NCI-H524 treated with DMSO at 0.1 percent for 48 hours (cell line): ENCODE measurements around the gene SPAG7.
A peak's percentile ranks its signal among the peaks of the same experiment; 100 is the strongest.

Source experiments
- DNase-seq: peaks from one replicate; lab custom pipeline; 2025; lab: John Stamatoyannopoulos, UW

Gene SPAG7

GRCh38 chr17:4950075-4950745 lies 17.4 kb downstream of the SPAG7 start:
- DNase-seq, result no peak

GRCh38 chr17:4949321-4950074 lies 18.1 kb downstream of the SPAG7 start:
- no peak for DNase-seq

- DNase-seq, result no peak
Observed at GRCh38 chr17:4948931-4949320, 18.7 kb downstream of the SPAG7 start.

GRCh38 chr17:4948166-4948930 lies 19.3 kb downstream of the SPAG7 start, which contains the start of gene PFN1:
Gene PFN1 (minus strand): TSS chr17:4948530. CDS start chr17:4948394, 136 bp downstream.
- DNase-seq, result no peak

DNA sequence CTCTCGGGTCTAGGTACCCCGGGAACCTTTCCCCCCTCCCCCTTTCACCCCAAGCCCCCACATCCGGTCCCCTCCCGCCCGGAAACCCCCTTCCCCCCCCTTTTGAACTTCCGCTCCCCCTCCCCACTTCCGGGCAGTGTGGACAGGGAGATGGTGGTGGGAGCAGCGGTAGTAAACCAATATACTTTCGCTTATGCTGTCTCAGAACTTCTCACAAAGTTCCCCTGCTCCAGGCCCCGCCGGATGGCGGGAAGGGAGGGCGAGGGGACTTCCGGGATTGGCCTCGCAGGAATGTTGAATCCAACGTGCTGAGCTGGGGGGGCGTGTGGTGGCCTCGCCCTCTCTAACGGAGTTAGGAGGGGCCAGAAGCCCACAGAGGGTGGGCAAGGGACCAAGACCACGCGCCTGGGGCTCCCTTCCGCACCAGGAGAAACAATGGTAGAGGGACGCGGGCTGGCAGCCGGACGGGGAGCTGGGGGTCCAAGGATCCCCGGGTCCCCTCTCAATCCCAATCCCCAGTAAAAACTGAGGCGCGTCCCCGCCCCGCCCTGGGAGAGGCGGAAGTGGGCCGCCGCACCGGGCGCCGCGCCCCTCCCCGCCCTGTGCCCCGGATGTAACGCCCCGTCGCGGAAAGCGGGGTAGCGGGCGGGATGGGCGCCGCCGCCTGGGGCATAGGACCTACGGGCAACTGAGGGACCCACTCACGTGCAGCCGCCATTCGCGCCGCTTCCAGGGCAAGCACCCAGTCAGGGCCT lies 20.0 kb downstream of the SPAG7 start:
- no peak for DNase-seq

DNA sequence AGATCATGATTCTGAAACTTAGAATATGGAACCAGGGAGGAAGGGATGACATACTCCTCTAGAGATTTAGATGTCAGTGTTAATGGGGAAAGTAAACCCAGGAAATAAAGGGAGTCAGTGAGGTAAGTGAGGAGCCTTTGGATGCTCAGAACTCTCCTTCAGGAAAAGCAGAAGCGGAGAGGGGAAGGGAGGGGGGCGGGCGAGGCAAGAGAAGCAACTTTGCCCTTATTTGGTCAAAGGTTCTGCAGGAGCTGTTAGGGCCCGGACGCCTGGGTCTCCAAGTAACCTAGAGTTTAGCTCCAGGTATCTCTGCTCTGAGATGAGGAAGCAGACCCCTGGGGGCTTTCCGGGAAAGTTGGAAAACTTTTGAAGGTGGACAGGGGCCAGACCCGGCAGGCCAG lies 20.6 kb downstream of the SPAG7 start:
- no peak for DNase-seq

- no peak for DNase-seq
Observed at GRCh38 chr17:4946312-4946976, 21.2 kb downstream of the SPAG7 start.

- no peak for DNase-seq
Observed at GRCh38 chr17:4945944-4946280, 21.7 kb downstream of the SPAG7 start.

- no peak for DNase-seq
Observed at GRCh38 chr17:4945176-4945943, 22.3 kb downstream of the SPAG7 start.

GRCh38 chr17:4944554-4945175 lies 23.0 kb downstream of the SPAG7 start:
- DNase-seq, result no peak

DNA sequence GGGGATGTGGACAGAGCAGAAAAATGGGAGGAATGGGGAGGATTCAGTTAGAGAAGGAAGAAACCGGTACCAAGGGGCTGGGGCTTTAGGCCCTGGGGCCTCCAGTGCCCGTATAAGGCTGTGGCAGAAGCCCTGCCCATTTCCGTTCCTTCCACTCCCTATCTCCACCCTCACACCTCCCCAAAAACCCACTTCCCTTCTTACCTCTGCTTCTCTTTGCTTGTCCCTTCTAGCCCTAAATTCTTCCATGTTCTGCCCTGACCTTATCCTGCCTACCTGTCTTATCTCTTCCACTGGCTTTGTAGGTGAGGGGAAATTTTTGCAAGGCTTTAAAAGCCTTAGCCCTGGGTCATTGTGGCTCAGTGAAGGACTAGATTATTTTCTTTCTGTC lies 23.5 kb downstream of the SPAG7 start:
- no peak for DNase-seq

GRCh38 chr17:4942760-4943508 lies 24.7 kb downstream of the SPAG7 start:
- no peak for DNase-seq

GRCh38 chr17:4941319-4941610 lies 26.4 kb downstream of the SPAG7 start:
- DNase-seq, result no peak

DNA sequence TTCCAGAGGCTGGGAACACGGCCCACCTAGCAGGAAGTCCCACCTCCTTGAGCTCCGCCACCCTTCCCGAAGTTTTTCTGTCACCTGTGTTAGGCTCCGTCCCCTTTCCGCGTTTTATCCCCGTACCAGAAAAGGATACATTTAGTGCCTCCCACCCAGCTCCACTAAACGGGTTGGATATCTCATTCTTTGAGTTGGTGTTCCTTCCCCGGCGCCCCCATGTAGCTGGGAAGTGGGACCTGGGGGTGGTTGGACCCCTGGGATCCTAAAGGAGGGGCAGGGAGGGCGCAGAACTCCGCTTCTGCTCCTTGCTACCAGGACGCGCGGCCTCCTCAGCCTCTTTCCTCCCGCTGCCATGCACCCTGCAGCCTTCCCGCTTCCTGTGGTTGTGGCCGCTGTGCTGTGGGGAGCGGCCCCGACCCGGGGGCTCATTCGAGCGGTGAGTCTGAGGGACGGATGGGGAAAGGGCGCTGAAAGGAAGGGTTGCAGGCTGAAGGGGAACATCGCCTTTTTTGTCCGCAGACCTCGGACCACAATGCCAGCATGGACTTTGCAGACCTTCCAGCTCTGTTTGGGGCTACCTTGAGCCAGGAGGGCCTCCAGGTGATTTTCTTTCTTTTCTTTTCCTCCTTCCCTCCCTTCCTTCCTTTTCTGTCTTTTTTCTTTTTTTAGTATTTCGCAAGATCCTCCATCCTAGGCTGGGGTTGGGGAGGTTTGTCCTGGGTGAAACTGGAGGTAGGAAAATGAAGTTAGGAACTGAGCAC lies 26.9 kb downstream of the SPAG7 start:
- no peak for DNase-seq

DNA sequence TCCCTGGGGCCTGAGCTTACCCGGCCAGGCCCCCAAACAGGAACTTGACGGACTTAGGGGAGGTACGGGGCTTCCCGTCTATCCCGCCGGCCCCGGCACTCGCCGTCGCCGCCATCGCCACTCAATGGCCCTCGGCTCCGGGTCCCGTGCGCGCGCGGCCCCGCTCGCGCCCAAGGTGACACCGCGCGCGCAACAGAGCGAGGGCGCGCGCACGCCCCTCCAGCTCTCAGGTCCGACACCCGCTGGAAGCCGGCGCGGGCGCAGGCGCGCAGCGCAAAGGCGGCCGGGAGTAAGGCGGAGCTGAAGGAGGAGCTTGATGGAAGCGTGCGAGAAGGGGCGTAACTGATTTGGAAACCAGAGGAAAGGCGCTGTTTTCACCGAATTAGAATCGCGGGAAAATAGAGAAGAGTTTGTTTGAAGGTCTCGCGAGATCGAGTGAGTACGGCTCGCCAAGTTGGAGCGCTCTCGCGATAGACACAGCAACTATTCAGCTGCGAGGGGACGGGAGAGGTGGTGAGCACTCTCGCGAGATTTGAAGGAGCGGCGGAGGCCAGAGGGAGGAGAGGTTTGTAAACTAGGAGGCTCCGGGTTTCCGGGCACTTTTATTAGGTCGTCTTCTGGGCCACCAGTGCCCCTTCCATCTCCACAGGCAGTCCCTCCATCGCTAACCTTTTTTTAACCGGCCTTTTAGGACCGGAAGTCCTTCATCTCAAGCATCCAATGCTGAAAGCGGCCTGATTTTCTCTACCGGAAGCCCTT lies 27.6 kb downstream of the SPAG7 start, which contains the start of the genes RNF167 and SLC25A11:
TSS of gene RNF167 (plus strand) at position 473 of the 759 bp plus-strand sequence. CDS start 642 bp downstream, outside the sequence.
TSS of gene SLC25A11 (minus strand) at position 251 of the 759 bp plus-strand sequence. CDS start at position 115, 136 bp downstream.
- DNase-seq, result peak; percentile 98

- DNase-seq, result no peak
Observed at GRCh38 chr17:4939546-4939795, 28.1 kb downstream of the SPAG7 start.

DNA sequence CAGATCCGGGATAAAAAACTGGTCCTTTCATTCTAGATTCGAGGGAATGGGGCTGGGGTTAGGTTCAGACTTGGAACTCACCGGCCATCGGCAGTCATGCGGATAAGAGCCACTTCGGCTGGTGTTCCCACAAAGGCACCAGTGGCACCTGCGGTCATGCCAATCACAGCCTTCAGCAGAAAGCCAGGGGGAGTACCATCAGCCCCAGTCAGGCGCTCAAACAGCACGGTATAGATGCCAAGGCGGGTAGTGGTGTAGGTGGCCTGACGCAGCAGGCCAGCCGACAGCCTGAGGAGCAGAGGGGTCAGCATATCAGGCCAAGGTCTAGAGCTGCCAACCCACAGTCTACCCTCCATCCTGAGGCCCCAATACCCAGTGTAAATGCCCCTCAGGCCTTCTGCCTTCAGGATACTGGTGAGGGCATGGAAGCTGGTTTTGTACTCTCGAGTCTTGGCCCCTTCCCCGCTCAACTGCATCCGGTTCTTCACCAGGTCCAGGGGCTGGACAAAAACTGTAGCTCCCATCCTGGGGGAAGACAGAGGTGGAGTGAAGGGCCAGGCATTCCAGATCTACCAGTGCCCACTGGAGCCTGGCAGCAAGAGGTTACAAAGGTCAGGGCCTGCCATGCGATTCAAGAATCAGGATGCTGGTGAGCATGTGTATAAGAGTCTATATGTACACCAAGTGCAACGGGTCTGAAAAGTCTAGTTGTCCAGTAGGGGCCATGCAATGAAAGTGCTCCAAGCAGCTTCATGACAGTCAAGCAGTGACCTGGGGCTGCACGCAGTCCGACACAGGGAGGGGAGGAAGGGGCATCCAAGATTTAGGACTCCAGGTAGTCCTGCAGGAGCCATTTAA lies 28.7 kb downstream of the SPAG7 start:
- no peak for DNase-seq
